Nucleus accumbens (tissue), 56 donors: ENCODE measurements around the gene RUFY1.
"Not testable (repeated sequence)": the region's sequence is repeated elsewhere in the genome, so short reads cannot be mapped to it uniquely, and the experiment has no call there.

Experiments
- DNase-seq, 56 donors: peaks; one replicate each; lab custom pipeline; 2025; lab: John Stamatoyannopoulos, UW

Gene RUFY1

DNA sequence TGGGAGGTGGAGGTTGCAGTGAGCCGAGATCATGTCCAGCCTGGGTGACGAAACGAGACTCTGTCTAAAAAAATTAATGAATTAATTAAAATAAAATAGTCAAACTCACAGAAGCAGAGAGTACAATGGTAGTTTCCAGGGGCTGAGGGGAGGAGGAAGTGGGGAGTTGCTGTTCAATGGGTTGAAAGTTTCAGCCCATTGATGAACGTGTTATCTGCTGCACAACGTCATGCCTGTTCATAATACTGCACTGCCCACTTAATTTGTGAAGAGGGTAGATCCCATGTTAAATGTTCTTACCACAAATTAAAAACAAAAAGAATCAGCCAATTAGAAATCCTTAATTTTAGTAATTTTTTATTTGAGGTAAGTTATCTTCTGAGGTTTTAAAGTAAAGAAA, 16.4 kb upstream of the RUFY1 start:
- DNase-seq = no peak

DNA sequence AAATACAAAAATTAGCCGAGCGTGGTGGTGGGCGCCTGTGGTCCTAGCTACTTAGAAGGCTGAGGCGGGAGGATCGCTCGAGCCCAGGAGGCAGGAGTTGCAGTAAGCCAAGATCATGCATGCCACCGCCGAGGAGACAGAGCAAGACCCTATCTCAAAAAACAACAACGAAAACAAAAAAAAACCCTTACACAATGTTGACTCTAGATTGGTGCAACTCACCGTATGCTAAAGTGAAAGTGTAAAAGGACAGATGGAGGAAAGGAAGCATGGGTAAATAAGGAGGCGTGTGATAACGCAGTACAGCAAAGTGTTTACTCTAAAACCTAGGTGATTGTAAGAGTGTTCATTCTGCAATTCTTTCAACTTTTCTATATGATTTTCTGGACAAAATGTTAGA, 15.9 kb upstream of the RUFY1 start:
- DNase-seq = no peak

DNA sequence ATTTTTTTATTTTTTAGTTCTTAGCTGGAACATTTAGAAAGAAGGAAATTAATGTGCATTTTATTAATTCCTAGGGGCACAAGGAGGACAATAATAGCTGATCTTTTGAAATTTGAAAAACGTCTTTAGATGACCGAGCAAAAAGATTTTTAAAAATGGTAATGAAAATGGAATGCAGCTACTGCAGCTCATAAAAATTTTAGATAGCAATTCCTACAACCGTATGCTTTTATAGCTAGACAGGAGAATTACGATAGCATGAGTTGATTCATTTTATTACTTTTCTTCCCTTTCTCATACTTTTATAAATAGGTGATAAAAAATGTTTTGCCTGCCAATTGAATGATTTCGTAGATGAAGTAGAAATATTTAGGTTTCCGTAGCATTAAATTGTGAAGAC, 13.7 kb upstream of the RUFY1 start:
- DNase-seq = no peak

DNA sequence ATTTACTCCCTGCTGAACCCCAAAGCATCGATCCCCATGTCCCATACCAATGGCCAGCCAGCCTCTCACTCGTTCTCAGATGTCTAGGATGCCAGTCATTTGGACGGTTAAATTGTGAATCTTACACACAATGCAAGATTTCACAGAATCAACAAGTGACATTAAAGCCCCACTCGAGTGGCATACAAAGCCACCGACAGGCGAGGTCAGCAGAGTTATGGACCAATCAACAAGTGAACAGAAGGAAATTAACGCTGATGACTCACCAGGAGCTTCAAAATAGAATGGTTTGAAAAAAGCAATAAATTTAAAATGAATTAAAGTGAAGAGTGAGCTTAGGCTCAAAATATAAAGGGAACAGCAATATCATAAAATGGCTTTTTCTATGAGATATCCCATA, 8.2 kb upstream of the RUFY1 start:
- peak in 1 of 56 donors; percentile 23 for DNase-seq

DNA sequence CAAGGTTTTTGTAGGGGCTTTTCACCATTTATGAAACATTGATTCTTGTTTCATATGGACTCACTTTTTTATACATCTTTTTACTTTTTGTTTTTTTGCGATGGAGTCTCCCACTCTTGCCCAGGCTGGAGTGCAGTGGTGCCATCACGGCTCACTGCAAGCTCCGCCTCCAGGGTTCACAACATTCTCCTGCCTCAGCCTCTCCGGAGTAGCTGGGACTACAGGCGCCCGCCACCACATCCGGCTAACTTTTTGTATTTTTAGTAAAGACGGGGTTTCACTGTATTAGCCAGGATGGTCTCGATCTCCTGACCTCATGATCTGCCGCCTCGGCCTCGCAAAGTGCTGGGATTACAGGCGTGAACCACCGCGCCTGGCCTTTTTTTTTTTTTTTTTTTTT, 7.1 kb upstream of the RUFY1 start:
- not testable (repeated sequence) for DNase-seq

DNA sequence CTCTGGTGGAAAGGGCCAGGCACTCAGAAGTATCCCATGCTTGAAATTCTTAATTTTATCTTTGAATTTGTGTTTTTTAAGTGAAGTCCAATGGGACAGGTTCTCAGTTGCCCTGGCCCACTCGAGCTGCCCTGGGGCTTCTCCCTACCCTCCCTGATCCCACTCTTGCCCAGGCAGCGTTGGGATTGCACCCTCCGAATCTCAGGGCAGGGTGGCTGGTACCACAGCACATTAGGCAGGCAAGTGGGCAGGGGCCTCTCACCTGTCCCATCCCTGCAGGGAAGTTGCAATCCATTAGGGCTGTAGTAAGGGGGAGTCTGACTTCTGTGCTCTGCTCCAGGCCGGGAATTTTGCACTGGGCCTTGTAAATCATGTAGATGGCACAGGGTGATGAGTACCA, 2.7 kb downstream of the RUFY1 start:
- DNase-seq = no peak

DNA sequence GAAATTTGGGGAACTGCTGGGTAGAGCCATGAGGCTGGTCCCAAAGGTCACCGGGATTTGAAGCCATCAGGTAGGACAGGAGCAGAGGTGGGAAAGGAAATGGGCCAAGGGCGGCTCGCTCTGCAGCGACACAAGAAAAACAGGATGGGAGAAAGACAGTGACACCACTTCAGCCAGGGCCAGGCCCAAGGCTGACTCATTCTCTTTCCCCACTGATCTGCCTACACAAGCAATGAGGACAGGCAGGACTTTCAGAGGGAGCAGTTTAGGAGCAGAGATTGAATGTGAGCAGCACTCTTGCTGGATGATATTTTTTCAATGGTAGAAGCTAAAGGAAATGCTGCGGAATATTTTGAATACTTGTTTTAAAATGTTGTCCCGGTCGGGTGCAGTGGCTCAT, 3.5 kb downstream of the RUFY1 start:
- DNase-seq = no peak

DNA sequence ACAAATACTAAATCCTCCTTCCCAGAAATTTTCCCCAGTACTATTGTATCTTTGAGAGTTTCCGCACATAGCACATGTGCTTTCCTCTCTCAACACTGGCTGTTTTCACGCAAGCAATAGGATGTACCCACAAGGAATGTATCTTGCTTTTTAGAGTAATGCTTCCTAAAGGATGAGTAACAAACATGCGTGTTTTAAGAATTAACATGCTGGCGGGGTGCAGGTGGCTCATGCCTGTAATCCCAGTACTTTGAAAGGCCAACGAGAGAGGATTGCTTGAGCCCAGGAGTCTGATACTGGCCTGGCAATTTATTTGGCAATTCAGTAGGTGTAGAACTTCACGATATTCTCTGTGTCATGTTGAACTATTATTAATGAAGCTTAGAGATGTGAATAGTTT, 4.6 kb downstream of the RUFY1 start:
- no peak for DNase-seq

DNA sequence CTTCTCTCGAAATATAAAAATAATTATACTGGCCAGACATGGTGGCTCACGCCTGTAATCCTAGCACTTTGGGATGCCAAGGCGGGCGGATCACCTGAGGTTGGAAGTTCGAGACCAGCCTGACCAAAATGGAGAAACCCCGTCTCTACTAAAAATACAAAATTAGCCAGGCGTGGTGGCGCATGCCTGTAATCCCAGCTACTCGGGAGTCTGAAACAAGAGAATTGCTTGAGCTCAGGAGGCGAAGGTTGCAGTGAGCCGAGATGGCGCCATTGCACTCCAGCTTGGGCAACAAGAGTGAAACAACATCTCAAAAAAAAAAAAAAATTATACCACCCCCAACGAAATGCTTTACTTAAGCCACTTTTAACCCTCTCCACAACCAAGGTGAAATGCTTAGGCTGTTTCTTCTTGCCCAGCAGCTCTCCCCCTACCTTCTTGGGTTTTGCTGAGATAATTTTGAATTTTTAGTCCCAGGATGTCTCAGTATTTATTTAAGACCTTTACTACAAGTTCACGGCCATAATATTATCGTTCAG, 8.0 kb downstream of the RUFY1 start:
- not testable (repeated sequence) for DNase-seq

DNA sequence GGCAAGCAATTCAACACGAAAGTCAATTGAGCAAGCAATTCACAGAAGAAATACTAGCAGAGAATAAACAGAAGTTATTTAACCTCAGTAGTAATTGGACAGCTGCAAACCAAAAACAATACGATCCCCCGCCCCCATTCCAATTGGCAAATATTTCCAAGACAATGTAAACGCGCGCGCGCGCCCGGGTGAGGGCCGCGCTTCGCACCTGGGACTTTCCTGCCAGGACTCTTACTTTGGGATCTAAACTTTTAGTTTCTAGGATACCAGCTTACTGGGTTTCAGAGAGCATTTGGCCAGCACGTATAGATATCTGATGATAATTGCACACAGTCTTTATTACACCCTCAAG, 8.6 kb downstream of the RUFY1 start:
- DNase-seq = peak in 13 of 56 donors; percentile 2 to 59 (median 15)

DNA sequence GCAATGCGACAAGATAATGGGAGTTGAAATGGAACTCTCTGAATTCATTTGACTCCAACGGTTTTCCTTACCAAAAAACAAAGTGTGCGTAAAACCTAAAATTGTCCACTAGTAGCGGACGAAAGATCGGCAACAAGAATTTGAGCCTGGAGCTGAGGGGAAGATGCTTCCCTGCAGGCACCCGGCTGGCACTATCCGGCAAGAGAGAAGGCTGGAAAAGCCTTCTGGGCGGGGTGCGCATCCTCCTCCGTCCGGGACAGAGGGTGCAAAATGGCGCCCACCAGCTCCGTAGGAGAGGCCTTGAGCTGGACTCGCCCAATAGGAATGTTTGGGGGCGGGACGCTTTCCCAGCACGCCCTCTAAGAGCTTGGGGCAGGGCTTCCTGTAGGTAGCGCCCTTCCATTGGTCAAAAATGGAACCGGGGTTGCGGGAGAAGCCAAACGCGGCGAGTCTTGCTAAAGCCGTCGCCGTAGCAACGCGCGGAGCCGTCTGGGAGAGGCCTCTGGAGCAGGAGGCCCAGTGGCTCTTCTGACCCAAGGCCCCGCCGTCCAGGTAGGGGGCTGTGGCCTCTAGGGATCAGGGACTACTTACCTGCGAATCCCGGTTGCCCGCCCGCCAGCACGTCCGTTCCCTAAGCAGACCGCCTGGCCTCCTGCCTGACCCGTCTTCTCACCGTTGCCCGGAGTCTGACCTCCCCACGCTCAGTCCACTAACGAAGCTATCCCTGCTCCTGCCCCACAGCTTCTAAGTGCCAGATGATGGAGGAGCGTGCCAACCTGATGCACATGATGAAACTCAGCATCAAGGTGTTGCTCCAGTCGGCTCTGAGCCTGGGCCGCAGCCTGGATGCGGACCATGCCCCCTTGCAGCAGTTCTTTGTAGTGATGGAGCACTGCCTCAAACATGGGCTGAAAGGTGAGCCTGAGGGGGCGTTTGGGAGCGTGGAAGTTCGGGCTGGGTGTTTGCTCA, 9.2 kb downstream of the RUFY1 start:
- DNase-seq = peak; percentile 50 to 99 (median 97)

DNA sequence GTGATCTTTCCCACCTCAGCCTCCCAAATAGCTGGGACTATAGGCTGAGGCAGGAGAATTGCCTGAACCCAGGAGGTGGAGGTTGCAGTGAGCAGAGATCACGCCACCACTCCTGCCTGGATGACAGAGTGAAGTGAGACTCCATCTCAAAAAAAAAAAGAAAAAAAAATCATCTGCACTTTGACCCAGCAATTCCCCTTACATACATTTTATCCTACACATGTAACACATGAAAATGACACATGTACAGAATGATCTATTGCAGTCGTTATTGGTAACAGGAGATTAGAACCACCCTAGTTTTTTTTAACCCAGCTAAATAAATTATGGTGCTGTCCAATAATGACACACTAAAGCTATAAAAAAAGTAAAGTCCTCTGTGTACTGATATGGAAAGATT, 14.2 kb downstream of the RUFY1 start:
- no peak for DNase-seq

DNA sequence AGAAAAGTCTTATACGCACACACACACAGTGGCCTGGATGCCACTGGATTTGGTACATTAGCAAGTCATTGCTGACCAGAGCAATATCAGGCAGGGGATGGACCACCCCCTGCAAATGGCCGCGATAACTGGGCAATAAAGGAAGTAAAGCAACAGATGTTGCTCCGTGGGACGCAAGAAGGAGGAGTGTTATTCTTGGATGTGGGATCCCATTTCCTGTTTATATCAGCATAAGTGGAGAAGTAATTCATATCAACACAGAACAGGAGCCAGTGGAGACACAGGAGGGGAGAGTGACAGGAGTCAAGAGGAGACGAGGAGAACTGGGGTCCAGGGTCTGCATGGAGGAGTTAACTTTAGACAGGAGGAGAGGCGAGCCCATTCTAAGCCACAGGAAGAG, 18.4 kb downstream of the RUFY1 start:
- no peak for DNase-seq

DNA sequence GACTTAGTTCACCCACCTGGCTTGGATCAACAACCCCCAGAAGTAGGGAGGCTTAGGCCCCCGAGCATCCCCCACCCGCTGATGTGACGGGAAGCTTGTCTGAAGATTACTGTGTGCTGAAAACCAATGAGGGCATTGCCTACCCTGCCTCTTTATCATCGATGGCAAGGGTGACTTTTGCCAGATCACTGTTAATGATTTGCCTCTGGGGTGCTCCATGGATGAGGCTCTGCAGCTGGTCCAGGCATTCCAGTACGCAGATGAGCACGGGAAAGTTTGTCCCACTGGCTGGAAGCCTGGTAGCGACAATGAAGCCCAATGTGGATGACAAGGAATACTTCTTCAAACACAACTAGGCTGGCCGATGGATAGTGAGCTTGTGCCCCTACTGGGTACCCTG, 22.0 kb downstream of the RUFY1 start:
- DNase-seq = no peak

DNA sequence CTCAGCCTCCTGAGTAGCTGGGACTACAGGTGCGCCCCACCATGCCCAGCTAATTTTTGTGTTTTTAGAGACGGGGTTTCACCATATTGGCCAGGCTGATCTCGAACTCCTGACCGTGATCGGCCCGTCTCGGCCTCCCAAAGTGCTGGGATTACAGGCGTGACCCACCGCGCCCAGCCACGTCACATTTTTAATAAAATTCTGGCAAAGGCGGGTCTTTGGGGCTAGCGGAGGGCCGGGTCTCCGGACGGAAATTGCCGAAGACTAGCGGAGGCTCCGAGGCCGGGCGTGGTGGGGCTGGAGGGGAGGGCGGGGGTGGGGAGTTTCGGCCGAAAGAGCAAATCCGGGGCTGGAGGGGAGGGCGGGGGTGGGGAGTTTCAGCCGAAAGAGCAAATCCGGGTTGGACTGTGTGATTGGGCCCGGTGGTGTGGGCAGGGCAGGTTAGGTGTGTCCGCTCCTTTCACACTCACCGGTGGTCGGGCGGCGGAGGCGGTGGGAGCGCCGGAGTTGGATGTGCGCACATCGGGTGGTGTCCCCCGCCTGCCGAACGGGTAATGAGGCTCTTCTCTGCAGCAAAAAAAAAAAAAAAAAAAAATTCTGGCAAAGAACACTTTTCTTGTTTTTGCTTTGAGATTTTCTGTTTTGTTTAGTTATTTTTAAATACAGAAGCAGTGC, 27.1 kb downstream of the RUFY1 start:
- no peak for DNase-seq

DNA sequence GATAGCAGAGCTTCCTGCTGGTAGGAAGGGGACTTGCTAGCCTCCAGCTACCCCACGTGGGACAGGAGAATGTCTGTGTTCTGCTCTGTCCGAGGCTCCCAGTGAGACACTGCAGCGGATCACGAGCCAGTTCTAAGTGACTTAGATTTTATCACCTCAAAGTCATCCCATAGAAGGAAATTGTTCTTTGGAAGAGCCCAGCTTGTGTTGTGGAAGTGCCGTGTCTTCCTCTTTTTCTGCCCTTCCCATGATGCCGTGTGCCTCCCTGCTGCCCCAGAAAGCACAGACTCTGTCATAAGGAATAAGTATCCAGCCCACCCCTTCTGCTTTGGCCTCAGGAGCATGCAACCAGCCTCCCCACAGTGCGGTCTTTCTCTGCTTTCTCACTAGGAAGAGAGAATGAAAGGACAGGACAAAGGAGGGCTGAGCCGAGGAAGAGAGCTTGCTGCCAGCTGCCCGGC, 35.6 kb downstream of the RUFY1 start:
- peak in 2 of 56 donors; percentile 4 to 6 for DNase-seq

DNA sequence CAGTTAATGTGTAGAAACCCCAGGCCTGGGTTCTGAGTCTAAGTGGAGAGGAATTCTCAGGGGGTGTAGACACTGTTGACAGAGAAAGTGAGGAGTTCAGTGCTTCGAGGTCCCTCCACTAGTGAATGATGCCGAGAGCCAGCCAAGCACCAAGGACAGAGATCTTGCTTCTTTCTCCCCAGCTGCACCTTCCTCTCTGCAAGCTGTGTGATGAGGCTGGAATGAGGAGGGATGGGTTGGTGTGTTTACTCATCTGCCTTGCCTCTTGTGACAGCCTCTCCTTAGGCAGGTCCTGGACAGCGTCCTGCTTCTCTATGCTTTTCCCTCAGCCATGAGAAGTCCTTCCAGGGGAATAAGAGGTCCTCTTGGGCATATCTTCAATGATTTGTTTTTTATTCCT, 37.8 kb downstream of the RUFY1 start:
- DNase-seq = no peak

DNA sequence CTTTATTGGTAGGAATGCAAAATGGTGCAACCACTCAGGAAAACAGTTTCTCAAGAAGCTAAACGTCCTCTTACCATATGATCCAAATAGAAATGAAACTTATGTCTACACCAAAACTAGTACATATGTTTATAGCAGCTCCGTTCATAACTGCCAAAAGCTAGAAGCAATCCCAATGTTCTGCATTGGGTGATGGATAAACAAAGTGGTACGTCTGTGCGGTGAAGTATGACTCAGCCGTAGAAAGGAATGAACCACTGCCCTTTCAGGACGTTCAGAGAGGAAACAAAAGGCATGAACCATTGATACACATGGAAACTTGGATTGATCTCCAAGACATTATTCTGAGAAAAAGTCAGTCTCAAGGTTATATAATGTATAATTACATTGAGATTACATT, 45.6 kb downstream of the RUFY1 start:
- DNase-seq = no peak

DNA sequence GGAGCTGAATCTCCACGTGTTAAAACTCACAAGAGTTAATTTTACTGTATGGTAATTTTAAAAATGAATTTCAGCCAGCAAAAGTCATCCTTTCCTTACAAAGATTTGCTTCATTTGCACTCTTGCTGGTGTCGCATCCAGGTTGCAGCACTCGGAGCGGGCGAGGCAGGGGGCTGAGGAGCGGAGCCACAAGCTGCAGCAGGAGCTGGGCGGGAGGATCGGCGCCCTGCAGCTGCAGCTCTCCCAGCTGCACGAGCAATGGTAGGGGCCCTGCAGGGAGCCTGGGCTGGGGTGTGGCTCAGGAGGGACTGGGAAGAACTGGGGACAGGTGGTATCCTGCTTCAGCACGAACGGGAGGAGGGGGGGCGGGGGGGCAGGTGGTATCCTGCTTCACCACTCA, 46.1 kb downstream of the RUFY1 start:
- DNase-seq = no peak

DNA sequence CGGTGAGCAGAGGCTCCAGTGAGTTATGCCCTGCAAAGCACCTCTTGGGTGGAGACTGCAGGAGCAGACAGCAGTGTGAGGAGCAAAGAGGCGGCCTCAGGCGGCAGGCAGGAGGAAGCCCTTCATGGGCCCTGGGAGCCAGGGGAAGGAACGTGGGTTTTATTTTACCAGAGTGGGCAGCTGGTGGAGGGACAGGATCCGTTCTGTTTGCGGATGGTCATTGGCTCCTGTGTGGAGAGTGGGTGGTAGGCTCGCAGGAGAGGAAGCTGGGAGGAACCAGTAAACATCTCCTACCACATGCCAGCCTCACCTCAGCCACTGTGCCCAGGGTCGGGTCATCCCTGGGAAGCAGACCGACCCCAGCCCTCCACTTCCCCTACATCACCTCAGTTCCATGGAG, 48.7 kb downstream of the RUFY1 start:
- DNase-seq = no peak

DNA sequence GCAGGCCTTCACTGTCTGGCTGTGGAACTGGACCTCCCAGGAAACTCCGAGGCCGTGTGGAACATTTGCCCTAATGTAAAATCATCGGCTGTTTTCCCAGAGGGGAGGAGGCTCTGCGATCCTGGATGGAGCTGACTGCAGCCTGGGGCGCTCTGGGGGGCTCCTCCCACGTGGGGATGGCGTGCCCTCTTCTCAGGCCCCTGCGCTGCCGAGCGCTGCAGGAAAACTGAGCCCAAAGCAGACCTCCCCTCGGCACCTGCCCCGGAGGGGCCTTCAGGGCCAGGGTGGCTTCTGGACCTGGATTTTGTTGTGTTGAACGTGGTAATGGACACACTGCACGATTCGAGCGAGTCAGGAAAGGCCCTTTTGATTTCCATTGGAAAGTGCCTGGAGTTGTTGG, 49.2 kb downstream of the RUFY1 start:
- DNase-seq = no peak

DNA sequence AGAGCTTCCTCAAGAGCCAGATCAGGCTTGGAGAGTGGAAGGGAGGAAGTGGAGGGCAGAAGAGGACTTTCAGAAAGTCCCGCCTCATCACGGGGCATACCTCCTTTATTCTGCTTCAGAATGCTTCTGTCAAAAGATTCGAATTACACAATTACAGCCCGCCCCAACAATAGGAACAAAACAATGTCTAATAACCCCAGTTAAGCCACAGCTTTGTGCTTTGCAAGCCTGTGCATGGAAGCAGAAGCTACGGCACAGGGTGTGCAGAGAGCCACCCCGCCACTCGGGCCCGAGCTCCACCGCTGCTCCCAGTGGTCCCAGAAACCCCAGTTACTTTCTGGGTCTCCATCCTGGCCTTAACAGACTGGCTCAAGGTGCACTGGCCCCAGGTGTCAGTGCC, 49.6 kb downstream of the RUFY1 start:
- no peak for DNase-seq
